ENCODE results near the gene CPSF3. TPM values are rescaled to one million over a fixed set of nuclear protein-coding genes. Genes with fewer than 3 reads are reported as not detected.

The CPSF3 gene
- total and polyA plus RNA-seq, 12 donors = 12.8 to 19.8 (median 16.1) TPM

DNA sequence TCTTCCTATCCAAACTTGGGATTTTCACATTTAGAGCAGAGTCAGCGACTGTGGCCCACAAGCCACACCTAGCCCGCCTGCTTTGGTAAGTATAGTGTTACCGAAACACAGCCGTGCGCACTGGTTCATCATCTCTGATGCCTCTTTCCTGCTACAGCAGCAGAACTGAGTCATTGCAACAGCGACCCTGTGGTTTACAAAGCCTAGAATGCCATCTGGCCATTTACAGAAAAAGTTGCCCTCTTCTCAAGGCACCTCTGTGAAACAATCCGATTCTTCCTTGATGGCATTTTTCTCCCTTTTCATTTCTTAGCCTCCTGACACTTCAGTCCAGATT is 40.2 kb downstream of the CPSF3 start:
- no peak for DNase-seq
- Histone ChIP-seq H3K27ac (no peak overlapping the region), H3K36me3 (peaks cover 0 to 94% (median 4%) of the 10 kb centered on the region in 9 donors), H3K27me3 (no peaks in the 10 kb centered on the region), H3K4me1 (peaks cover 0 to 7% (median 0%) of the 10 kb centered on the region in 9 donors), H3K4me3 (no peak overlapping the region), H3K9me3 (no peaks in the 10 kb centered on the region)
- intact Hi-C loops (cut with DNase I) = no loop called here
- WGBS, 2 donors = 75 to 85% methylated on average over 7 of the region's 7 CpGs
- ATAC-seq = peak in 1 of 8 donors; percentile 35
- TF ChIP-seq, protein P1, sequence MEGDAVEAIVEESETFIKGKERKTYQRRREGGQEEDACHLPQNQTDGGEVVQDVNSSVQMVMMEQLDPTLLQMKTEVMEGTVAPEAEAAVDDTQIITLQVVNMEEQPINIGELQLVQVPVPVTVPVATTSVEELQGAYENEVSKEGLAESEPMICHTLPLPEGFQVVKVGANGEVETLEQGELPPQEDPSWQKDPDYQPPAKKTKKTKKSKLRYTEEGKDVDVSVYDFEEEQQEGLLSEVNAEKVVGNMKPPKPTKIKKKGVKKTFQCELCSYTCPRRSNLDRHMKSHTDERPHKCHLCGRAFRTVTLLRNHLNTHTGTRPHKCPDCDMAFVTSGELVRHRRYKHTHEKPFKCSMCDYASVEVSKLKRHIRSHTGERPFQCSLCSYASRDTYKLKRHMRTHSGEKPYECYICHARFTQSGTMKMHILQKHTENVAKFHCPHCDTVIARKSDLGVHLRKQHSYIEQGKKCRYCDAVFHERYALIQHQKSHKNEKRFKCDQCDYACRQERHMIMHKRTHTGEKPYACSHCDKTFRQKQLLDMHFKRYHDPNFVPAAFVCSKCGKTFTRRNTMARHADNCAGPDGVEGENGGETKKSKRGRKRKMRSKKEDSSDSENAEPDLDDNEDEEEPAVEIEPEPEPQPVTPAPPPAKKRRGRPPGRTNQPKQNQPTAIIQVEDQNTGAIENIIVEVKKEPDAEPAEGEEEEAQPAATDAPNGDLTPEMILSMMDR (IDR thresholded peaks at IDR 0.05) = no peak

DNA sequence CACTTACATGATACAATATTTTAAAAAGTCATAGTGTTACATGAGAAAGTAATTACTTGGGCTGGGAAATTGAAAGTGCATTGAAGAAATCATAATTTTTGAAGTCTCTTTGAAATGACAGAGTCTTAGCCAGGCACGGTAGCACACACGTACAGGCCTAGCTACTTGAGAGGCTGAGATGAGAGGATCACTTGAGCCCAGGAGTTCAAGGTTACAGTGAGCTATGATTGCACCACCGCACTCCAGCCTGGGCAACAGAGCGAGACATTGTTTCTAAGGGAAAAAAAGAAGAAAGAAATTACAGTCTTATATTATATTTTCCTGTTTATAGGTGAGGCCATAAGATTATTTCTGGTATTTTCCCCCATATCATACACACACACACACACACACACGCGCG is 41.7 kb downstream of the CPSF3 start:
- DNase-seq (no peak), ATAC-seq (no peak)
- intact Hi-C loops (cut with DNase I) = no loop called here

DNA sequence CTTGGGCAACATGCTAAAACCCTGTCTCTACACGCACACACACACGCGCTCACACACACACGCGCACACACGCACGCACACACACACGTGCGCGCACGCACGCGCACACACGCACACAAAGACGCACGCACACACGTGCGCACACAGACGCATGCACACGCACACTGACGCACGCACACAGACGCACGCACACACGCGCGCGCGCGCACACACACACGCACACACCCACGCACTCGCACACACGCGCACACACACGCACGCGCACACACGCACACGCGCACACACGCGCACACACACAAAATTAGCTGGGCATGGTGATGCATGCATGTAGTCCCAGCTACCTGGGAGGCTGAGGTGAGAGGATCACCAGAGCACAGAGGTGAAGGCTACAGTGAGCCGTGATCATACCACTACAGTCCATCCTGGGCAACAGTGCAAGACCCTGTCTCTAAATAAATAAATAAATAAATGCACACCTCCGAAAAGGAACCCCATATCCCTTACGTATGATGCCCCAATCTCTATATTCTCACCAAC is 42.8 kb downstream of the CPSF3 start:
- no peak overlapping the region for H3K27ac ChIP-seq
- TF ChIP-seq, protein P1 (IDR thresholded peaks at IDR 0.05) = no peak
- peaks cover 0 to 82% (median 0%) of the 10 kb centered on the region in 9 donors for H3K36me3 ChIP-seq
- H3K4me3 ChIP-seq = no peak overlapping the region
- peaks cover 0 to 7% (median 0%) of the 10 kb centered on the region in 9 donors for H3K4me1 ChIP-seq
- no peaks in the 10 kb centered on the region for H3K27me3 ChIP-seq
- 86 to 90% methylated on average over 41 to 46 of the region's 46 CpGs for WGBS, 2 donors
- DNase-seq (no peak), ATAC-seq (no peak)
- intact Hi-C loops (cut with DNase I) = no loop called here
- no peaks in the 10 kb centered on the region for H3K9me3 ChIP-seq

More for the DNA sequence above, 41.7 kb downstream of the CPSF3 start:
- TF ChIP-seq, protein P1 (IDR thresholded peaks at IDR 0.05) = no peak
- Histone ChIP-seq H3K36me3 (peaks cover 0 to 87% (median 0%) of the 10 kb centered on the region in 9 donors), H3K27ac (no peak overlapping the region), H3K27me3 (no peaks in the 10 kb centered on the region), H3K4me3 (no peak overlapping the region), H3K4me1 (peaks cover 0 to 7% (median 0%) of the 10 kb centered on the region in 9 donors), H3K9me3 (no peaks in the 10 kb centered on the region)
- 85 to 91% methylated on average over 7 of the region's 7 CpGs for WGBS, 2 donors

DNA sequence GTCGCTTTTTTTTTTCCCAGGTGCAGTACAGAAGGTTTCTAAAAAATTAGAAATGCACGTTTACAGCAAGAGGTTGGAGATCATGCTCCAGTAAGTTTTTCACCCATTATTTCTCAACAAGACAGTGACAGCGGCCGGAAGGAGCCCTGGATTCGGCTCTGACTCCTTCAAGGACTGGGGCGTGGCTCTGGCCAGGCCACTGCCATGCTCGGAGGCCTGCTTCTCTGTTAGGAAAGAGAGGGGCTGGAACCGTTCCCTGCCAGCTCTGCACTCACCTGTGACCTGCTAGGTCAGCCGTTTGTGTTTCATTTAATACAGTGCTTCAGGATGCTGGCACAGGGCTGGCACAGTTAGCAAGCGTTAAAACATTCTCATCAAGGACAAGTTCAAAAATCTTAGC is 44.2 kb downstream of the CPSF3 start:
- Histone ChIP-seq H3K9me3 (no peaks in the 10 kb centered on the region), H3K4me3 (no peak overlapping the region), H3K4me1 (peaks cover 0 to 7% (median 0%) of the 10 kb centered on the region in 9 donors), H3K36me3 (peaks cover 0 to 77% (median 0%) of the 10 kb centered on the region in 9 donors), H3K27ac (no peak overlapping the region), H3K27me3 (no peaks in the 10 kb centered on the region)
- ATAC-seq (no peak), DNase-seq (no peak)
- intact Hi-C loops (cut with DNase I) = no loop called here
- 88 to 93% methylated on average over 10 of the region's 10 CpGs for WGBS, 2 donors
- TF ChIP-seq, protein P1 (IDR thresholded peaks at IDR 0.05) = no peak
